ENCODE measurements around the gene CD38.
A peak's percentile ranks its signal among the peaks of the same experiment; 100 is the strongest.

CD38 gene

DNA sequence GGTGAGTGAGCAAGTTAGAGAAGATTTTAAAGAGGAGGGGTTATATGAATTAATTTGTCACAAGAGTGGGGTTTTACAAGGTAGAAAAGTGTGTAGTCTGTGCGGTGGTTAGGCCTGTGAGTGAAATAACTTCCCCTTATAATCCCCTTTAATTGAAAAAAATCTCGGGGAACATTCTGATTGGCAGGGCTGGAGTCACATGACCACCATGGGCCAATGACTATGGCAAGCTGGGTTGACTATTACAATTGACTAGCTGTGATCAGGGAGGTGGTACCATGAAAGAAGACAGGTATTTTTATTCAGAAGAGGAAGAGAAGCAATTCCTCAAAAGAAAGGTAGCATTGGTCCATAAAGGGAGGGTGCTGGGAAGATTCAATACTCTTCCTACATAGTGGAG, 27.0 kb upstream of the CD38 start:
- TF ChIP-seq ZBTB7A (IDR thresholded peaks at IDR 0.05; ENCODE audit: low read depth) = no peak
- TF ChIP-seq, protein P1, sequence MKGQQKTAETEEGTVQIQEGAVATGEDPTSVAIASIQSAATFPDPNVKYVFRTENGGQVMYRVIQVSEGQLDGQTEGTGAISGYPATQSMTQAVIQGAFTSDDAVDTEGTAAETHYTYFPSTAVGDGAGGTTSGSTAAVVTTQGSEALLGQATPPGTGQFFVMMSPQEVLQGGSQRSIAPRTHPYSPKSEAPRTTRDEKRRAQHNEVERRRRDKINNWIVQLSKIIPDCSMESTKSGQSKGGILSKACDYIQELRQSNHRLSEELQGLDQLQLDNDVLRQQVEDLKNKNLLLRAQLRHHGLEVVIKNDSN (IDR thresholded peaks at IDR 0.05) = peak; percentile 54

DNA sequence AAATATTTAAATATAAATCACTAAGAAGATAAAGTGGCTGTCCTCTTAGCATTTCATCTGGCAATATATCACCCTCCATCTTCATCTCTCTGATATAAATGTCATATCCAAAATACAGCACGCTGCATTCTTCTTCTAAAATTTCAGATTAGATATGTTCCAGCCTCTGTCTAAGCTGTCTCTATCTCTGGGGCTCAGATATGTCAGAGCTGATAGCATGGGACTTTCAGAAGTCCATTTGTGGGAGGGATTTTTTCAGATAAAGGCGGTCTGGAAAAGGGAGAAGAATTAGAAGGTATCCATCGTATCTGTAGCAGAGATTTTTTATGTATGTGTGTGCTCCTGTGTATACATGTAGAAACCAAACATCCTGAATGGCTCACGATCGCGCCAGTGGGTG, 25.0 kb upstream of the CD38 start:
- TF ChIP-seq CREB1 (IDR thresholded peaks at IDR 0.05; ENCODE audit: low read depth) (no peak), CEBPB (IDR thresholded peaks at IDR 0.05) (no peak), TCF12 (IDR thresholded peaks at IDR 0.05; ENCODE audit: low read depth) (no peak), TEAD4 (IDR thresholded peaks at IDR 0.05) (no peak)
- TF ChIP-seq, protein P2, sequence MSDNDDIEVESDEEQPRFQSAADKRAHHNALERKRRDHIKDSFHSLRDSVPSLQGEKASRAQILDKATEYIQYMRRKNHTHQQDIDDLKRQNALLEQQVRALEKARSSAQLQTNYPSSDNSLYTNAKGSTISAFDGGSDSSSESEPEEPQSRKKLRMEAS (IDR thresholded peaks at IDR 0.05) = no peak
- TF ChIP-seq, protein P1 (IDR thresholded peaks at IDR 0.05) = no peak

DNA sequence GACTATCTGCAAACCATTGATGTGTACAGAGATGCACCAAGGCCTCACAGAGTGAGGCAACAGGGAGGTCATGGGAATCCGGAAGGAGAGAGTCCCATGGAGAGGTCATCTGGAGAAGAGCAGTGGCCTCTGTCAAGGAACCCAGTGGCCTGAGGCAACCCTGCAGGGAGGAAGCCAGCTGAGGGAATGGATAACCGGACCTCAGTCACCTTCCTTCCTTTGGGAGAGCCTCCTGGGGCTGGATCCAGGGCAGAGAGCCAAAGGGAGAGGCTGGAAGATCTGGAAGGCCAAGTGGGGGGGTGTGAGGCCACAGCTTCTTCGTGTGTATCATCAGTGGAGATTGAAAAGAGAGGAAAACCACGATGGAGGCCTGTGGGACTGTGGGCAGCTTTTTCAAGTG, 24.3 kb upstream of the CD38 start:
- TF ChIP-seq YY1 (IDR thresholded peaks at IDR 0.05; ENCODE audit: low read depth) (no peak), EGR1 (IDR thresholded peaks at IDR 0.05) (no peak), TAF1 (IDR thresholded peaks at IDR 0.05; ENCODE audit: low read depth) (no peak), FOXM1 (IDR thresholded peaks at IDR 0.05; ENCODE audit: borderline replicate concordance, low read depth) (no peak), CEBPB (IDR thresholded peaks at IDR 0.05) (no peak), EP300 (IDR thresholded peaks at IDR 0.05; ENCODE audit: borderline replicate concordance) (no peak), RAD21 (IDR thresholded peaks at IDR 0.05; ENCODE audit: low read depth) (no peak)

DNA sequence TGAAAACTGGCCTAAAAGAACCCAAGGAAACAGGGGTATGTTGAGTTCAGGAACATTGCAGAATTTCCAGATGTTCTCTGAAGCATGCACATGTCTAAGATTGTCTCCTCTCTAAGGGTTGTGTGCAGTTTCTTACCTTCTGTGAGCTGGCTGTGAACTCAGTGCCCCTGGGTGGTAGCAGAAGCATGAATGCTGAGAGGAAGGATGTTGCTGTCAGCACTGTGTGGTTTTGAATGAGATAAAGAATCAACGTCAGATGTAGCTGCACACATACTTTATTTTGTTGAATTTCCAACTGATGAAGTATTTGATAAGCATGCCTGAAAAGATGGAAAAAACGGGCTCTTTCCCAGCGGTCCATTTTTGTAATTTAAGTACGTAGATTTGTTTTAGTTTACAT, 23.8 kb upstream of the CD38 start:
- TF ChIP-seq TAF1 (IDR thresholded peaks at IDR 0.05; ENCODE audit: low read depth) (no peak), TEAD4 (IDR thresholded peaks at IDR 0.05) (no peak), CEBPB (IDR thresholded peaks at IDR 0.05) (no peak), FOXM1 (IDR thresholded peaks at IDR 0.05; ENCODE audit: borderline replicate concordance, low read depth) (no peak), CREB1 (IDR thresholded peaks at IDR 0.05; ENCODE audit: low read depth) (no peak), YY1 (IDR thresholded peaks at IDR 0.05; ENCODE audit: low read depth) (no peak), TCF12 (IDR thresholded peaks at IDR 0.05; ENCODE audit: low read depth) (no peak), EGR1 (IDR thresholded peaks at IDR 0.05) (no peak), EP300 (IDR thresholded peaks at IDR 0.05; ENCODE audit: borderline replicate concordance) (no peak)
- TF ChIP-seq, protein P1 (IDR thresholded peaks at IDR 0.05) = no peak

DNA sequence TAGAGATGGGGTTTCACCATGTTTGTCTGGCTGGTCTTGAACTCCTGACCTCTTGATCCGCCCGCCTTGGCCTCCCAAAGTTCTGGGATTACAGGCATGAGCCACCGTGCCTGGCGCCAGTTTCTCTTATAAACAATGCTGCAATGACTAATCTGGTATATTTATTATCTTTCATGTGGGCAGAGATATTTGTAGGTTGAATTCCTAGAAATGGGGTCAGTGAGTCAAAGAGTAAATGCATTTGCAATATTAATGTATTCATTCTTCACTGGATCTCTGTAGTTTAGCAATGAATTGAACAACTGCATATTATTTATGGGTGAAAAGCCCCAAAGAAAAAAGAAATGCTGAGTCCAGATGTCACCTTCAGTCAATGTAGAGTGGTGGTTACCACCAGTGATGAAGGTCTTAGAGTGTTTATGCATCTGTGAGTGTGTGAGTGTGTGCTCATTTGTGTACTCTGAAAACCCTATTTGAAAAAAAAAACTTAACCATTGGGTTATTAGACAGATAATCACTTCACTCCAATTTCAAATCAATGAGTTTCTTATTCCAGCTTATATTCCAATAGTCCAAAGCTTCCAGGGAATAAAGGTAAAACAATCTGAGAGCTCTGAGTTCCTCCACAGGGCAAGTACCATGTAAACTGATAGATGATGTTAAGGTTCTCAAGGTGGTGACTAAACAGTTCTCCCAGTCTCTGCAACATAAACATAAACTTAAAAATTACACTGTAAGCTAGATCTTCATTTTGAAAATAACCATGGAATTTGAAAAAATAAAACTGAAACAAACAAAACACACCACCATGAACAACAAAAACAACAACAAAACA, 22.6 kb upstream of the CD38 start:
- TF ChIP-seq TEAD4 (IDR thresholded peaks at IDR 0.05) (no peak), CREB1 (IDR thresholded peaks at IDR 0.05; ENCODE audit: low read depth) (no peak), YY1 (IDR thresholded peaks at IDR 0.05; ENCODE audit: low read depth) (no peak), EGR1 (IDR thresholded peaks at IDR 0.05) (no peak), TCF12 (IDR thresholded peaks at IDR 0.05; ENCODE audit: low read depth) (no peak), NFIC (IDR thresholded peaks at IDR 0.05) (no peak)
- TF ChIP-seq, protein P2 (IDR thresholded peaks at IDR 0.05) = no peak
- TF ChIP-seq, protein P3, sequence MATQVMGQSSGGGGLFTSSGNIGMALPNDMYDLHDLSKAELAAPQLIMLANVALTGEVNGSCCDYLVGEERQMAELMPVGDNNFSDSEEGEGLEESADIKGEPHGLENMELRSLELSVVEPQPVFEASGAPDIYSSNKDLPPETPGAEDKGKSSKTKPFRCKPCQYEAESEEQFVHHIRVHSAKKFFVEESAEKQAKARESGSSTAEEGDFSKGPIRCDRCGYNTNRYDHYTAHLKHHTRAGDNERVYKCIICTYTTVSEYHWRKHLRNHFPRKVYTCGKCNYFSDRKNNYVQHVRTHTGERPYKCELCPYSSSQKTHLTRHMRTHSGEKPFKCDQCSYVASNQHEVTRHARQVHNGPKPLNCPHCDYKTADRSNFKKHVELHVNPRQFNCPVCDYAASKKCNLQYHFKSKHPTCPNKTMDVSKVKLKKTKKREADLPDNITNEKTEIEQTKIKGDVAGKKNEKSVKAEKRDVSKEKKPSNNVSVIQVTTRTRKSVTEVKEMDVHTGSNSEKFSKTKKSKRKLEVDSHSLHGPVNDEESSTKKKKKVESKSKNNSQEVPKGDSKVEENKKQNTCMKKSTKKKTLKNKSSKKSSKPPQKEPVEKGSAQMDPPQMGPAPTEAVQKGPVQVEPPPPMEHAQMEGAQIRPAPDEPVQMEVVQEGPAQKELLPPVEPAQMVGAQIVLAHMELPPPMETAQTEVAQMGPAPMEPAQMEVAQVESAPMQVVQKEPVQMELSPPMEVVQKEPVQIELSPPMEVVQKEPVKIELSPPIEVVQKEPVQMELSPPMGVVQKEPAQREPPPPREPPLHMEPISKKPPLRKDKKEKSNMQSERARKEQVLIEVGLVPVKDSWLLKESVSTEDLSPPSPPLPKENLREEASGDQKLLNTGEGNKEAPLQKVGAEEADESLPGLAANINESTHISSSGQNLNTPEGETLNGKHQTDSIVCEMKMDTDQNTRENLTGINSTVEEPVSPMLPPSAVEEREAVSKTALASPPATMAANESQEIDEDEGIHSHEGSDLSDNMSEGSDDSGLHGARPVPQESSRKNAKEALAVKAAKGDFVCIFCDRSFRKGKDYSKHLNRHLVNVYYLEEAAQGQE (IDR thresholded peaks at IDR 0.05; ENCODE audit: low read depth) = no peak

DNA sequence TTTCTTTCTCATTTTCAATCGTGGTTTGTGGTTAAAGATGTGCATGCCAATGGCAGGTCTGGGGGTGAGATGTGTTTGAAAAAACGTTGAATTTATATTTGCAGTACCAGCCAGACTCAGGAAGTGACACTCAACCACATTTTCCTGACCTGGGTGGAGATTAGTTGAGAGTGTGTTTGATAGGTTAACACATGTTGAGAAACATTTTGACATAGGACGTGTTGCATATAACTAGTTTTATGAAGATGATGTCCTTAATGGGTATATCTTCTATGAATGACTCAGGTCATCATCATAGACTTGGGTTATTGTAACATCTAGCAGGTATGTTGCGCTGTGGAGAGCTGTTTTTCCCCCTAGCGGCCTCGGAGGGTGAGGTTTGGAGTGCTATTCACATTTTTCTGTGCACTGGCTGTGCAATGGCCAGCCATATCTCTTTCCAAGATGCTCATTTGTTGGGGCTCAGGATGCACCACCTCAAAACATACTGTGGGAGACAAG, 21.7 kb upstream of the CD38 start:
- TF ChIP-seq, protein P2 (IDR thresholded peaks at IDR 0.05) = no peak
- TF ChIP-seq, protein P3 (IDR thresholded peaks at IDR 0.05; ENCODE audit: low read depth) = no peak
- TF ChIP-seq TCF12 (IDR thresholded peaks at IDR 0.05; ENCODE audit: low read depth) (no peak), YY1 (IDR thresholded peaks at IDR 0.05; ENCODE audit: low read depth) (no peak), EGR1 (IDR thresholded peaks at IDR 0.05) (no peak), CREB1 (IDR thresholded peaks at IDR 0.05; ENCODE audit: low read depth) (no peak), RAD21 (IDR thresholded peaks at IDR 0.05; ENCODE audit: low read depth) (no peak), EP300 (IDR thresholded peaks at IDR 0.05; ENCODE audit: borderline replicate concordance) (no peak), TEAD4 (IDR thresholded peaks at IDR 0.05) (no peak)

All from Ishikawa (cell line).